ENCODE results near the gene EPAS1. TPM values are rescaled to one million over a fixed set of nuclear protein-coding genes. Genes with fewer than 3 reads are reported as not detected.
A peak's percentile ranks its signal among the peaks of the same experiment; 100 is the strongest.

The EPAS1 gene
- total and polyA plus RNA-seq, 2 of the 13 experiments (the other 11 are each of a cell fraction or from before 2014, with no cell fraction given): 47.1 to 182 TPM

DNA sequence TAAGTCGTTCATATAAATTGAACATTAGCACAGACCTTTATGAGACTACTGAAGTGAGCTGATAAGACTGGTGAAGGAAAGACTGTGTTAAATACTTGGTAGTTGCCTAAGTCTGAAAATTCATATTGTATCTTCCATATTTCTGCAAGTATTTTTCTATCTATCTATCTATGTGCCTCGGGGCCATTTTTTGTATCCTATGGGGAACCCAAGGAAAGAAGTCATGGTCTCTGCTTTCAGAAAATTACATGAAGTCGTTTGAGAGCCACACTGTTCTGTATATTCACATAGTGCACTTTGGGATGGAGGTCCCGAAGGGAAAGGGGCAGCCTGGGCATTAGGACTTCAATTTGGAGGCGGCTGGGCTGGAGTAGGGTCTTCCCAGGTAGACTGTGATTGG, 89.6 kb downstream of the EPAS1 start (continued):
- TF ChIP-seq, protein P1, sequence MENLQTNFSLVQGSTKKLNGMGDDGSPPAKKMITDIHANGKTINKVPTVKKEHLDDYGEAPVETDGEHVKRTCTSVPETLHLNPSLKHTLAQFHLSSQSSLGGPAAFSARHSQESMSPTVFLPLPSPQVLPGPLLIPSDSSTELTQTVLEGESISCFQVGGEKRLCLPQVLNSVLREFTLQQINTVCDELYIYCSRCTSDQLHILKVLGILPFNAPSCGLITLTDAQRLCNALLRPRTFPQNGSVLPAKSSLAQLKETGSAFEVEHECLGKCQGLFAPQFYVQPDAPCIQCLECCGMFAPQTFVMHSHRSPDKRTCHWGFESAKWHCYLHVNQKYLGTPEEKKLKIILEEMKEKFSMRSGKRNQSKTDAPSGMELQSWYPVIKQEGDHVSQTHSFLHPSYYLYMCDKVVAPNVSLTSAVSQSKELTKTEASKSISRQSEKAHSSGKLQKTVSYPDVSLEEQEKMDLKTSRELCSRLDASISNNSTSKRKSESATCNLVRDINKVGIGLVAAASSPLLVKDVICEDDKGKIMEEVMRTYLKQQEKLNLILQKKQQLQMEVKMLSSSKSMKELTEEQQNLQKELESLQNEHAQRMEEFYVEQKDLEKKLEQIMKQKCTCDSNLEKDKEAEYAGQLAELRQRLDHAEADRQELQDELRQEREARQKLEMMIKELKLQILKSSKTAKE (CRISPR knock-in tag; IDR thresholded peaks at IDR 0.05; ENCODE audit: borderline replicate concordance): 0 out of 2 replicates have a peak, but pooled peaks have one; percentile 13
- TF ChIP-seq, protein P2, sequence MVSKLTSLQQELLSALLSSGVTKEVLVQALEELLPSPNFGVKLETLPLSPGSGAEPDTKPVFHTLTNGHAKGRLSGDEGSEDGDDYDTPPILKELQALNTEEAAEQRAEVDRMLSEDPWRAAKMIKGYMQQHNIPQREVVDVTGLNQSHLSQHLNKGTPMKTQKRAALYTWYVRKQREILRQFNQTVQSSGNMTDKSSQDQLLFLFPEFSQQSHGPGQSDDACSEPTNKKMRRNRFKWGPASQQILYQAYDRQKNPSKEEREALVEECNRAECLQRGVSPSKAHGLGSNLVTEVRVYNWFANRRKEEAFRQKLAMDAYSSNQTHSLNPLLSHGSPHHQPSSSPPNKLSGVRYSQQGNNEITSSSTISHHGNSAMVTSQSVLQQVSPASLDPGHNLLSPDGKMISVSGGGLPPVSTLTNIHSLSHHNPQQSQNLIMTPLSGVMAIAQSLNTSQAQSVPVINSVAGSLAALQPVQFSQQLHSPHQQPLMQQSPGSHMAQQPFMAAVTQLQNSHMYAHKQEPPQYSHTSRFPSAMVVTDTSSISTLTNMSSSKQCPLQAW (CRISPR knock-in tag; IDR thresholded peaks at IDR 0.05): no peak
- TF ChIP-seq POLR2AphosphoS2 (IDR thresholded peaks at IDR 0.05; ENCODE audit: low read depth, low read length): peak; percentile 43; the same call in 1 of the 2 replicates

DNA sequence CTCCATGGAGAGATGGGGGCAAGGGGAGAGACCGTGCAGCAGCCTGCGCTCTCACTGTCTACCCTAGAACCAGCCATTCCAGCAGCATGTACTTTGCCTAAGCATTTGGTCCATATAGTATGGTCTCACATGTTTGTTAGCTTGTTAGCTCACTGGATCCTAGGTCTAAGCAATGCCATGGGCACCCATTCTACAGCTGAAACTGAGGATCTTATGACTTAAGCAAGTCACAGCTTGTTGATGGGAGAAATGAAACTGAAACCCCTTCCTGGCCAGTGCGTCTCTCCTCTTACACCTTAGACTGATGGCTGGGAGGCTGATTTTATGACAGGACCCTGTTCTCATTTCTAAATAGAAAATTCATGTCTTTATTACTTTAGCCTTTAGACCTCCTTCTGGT, 90.1 kb downstream of the EPAS1 start:
- H3K4me3 ChIP-seq (replicated peaks in 1 of 3; ENCODE audit: insufficient read depth in 1 of 3, low read depth in 2 of 3, low read length in 3 of 3): no peak overlapping the region
- no peak overlapping the region for H3K4me2 ChIP-seq (ENCODE audit: low read depth, low read length)
- ATAC-seq (no peak), DNase-seq (ENCODE audit: low spot score) (no peak), FAIRE-seq (no peak)
- no peaks in the 10 kb centered on the region for H3K9me3 ChIP-seq (ENCODE audit: low read length)
- CTCF ChIA-PET (ENCODE audit: low intra/inter-chr PET ratio, low total read pairs): no interaction called here
- H2AFZ ChIP-seq (ENCODE audit: low read length): no peak overlapping the region
- POLR2A ChIA-PET: interaction anchor here (0.7 to 1.5 kb wide), 3 partner anchors 14 to 22 kb away, joined by 3 to 4 read pairs (median 3); no protein-coding TSS in a partner anchor
- no peaks in the 10 kb centered on the region for H4K20me1 ChIP-seq (ENCODE audit: insufficient read depth, low read length)
- no peaks in the 10 kb centered on the region for H3K79me2 ChIP-seq (ENCODE audit: insufficient read depth, low read length)
- H3K36me3 ChIP-seq (replicated peaks in 1 of 2; ENCODE audit: control insufficient read depth in 1 of 2, insufficient read depth in 2 of 2, low read length in 2 of 2): peaks cover 28 to 39% of the 10 kb centered on the region in 2 experiments
- BruUV-seq (replicated peaks): no TSS peak
- intact Hi-C loops (cut with micrococcal nuclease; ENCODE audit: unreplicated experiment): no loop called here
- peaks cover 35% of the 10 kb centered on the region for H3K4me1 ChIP-seq (ENCODE audit: insufficient read depth, low read length)
- WGBS (ENCODE audit: low lambda C conversion rate): 100% methylated on average over 3 of the region's 3 CpGs
- H3K27ac ChIP-seq (ENCODE audit: extremely low read length, insufficient read depth, low read length): no peak overlapping the region
- no peaks in the 10 kb centered on the region for H3K27me3 ChIP-seq (ENCODE audit: control insufficient read depth in 1 of 2, insufficient read depth in 2 of 2, low read length in 2 of 2)
- in situ Hi-C loops (cut with HindIII; ENCODE audit: extremely low pct_ligation_motif_present, low pct_unique_long_range_greater_than_20kb): no loop called here
- H3K9ac ChIP-seq (ENCODE audit: insufficient read depth, low read depth, low read length): no peak overlapping the region
- TF ChIP-seq, protein P3, sequence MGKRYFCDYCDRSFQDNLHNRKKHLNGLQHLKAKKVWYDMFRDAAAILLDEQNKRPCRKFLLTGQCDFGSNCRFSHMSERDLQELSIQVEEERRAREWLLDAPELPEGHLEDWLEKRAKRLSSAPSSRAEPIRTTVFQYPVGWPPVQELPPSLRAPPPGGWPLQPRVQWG (CRISPR knock-in tag; IDR thresholded peaks at IDR 0.05; ENCODE audit: borderline replicate concordance, low read depth): no peak
- no peak for TF ChIP-seq ZNF3 (CRISPR knock-in tag; IDR thresholded peaks at IDR 0.05)
- TF ChIP-seq, protein P4, sequence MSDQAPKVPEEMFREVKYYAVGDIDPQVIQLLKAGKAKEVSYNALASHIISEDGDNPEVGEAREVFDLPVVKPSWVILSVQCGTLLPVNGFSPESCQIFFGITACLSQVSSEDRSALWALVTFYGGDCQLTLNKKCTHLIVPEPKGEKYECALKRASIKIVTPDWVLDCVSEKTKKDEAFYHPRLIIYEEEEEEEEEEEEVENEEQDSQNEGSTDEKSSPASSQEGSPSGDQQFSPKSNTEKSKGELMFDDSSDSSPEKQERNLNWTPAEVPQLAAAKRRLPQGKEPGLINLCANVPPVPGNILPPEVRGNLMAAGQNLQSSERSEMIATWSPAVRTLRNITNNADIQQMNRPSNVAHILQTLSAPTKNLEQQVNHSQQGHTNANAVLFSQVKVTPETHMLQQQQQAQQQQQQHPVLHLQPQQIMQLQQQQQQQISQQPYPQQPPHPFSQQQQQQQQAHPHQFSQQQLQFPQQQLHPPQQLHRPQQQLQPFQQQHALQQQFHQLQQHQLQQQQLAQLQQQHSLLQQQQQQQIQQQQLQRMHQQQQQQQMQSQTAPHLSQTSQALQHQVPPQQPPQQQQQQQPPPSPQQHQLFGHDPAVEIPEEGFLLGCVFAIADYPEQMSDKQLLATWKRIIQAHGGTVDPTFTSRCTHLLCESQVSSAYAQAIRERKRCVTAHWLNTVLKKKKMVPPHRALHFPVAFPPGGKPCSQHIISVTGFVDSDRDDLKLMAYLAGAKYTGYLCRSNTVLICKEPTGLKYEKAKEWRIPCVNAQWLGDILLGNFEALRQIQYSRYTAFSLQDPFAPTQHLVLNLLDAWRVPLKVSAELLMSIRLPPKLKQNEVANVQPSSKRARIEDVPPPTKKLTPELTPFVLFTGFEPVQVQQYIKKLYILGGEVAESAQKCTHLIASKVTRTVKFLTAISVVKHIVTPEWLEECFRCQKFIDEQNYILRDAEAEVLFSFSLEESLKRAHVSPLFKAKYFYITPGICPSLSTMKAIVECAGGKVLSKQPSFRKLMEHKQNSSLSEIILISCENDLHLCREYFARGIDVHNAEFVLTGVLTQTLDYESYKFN (CRISPR knock-in tag; conservative IDR thresholded peaks at IDR 0.05): no peak
- TF ChIP-seq RBM22 (optimal IDR thresholded peaks at IDR 0.05; ENCODE audit: low read length): peak; percentile 11
- TF ChIP-seq, protein P5, sequence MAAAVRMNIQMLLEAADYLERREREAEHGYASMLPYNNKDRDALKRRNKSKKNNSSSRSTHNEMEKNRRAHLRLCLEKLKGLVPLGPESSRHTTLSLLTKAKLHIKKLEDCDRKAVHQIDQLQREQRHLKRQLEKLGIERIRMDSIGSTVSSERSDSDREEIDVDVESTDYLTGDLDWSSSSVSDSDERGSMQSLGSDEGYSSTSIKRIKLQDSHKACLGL (CRISPR knock-in tag; IDR thresholded peaks at IDR 0.05): no peak
- no peak for TF ChIP-seq ZNF552 (CRISPR knock-in tag; IDR thresholded peaks at IDR 0.05; ENCODE audit: borderline replicate concordance)
- TF ChIP-seq MIER2 (CRISPR knock-in tag; IDR thresholded peaks at IDR 0.05): no peak
- TF ChIP-seq, protein P6, sequence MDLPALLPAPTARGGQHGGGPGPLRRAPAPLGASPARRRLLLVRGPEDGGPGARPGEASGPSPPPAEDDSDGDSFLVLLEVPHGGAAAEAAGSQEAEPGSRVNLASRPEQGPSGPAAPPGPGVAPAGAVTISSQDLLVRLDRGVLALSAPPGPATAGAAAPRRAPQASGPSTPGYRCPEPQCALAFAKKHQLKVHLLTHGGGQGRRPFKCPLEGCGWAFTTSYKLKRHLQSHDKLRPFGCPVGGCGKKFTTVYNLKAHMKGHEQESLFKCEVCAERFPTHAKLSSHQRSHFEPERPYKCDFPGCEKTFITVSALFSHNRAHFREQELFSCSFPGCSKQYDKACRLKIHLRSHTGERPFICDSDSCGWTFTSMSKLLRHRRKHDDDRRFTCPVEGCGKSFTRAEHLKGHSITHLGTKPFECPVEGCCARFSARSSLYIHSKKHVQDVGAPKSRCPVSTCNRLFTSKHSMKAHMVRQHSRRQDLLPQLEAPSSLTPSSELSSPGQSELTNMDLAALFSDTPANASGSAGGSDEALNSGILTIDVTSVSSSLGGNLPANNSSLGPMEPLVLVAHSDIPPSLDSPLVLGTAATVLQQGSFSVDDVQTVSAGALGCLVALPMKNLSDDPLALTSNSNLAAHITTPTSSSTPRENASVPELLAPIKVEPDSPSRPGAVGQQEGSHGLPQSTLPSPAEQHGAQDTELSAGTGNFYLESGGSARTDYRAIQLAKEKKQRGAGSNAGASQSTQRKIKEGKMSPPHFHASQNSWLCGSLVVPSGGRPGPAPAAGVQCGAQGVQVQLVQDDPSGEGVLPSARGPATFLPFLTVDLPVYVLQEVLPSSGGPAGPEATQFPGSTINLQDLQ (CRISPR knock-in tag; IDR thresholded peaks at IDR 0.05): no peak
